Prostate gland (tissue), 2 donors: ENCODE results near the gene SFXN1.

Experiments
- CTCF ChIP-seq, 4 experiments: fragments of 200-600 bp in 2 of 4; fragments of 450-650 bp in 2 of 4; sonication (generic) in 2 of 4; IDR thresholded peaks; 1 replicate in 3 of 4; 2 replicates in 1 of 4; pipeline ENCODE4 v1.5.1; 2016 to 2019; ENCODE audit warnings: antibody characterized with exemption in 4 of 4, mild to moderate bottlenecking in 2 of 4, moderate library complexity in 2 of 4
- POLR2A ChIP-seq: fragments of 450-650 bp; IDR thresholded peaks from one replicate; pipeline ENCODE4 v1.6.1; 2016; ENCODE audit warnings: antibody characterized with exemption, mild to moderate bottlenecking

- TF ChIP-seq CTCF (IDR thresholded peaks at IDR 0.05) = no peak
- TF ChIP-seq POLR2A = no peak
Observed at GRCh38 chr5:175461370-175461769, 17.0 kb upstream of the SFXN1 start.
